Liver (tissue), 9 donors: Measurements from ENCODE around the gene LBX1. TPM values are rescaled to one million over a fixed set of nuclear protein-coding genes. Genes with fewer than 3 reads are reported as not detected.

Source experiments
- DNase-seq: peaks from one replicate; pipeline ENCODE4 v3.0.0-alpha.2; 2017; ENCODE audit warnings: low spot score
- H3K27ac ChIP-seq, 2 donors: one replicate each; pipeline ENCODE4 v1.7.0; 2013; ENCODE audit warnings: inconsistent platforms in 2 of 2, low read length in 2 of 2, control low read depth in 1 of 2, low read depth in 1 of 2, mild to moderate bottlenecking in 1 of 2
- H3K27me3 ChIP-seq, 4 donors: one replicate each; pipeline versions ENCODE4 v1.6.1 to v1.7.0; 2013; ENCODE audit warnings: low read length in 3 of 4, inconsistent platforms in 1 of 4, mild to moderate bottlenecking in 1 of 4, moderate library complexity in 1 of 4; ENCODE audit not compliant: control insufficient read depth in 4 of 4, insufficient read depth in 4 of 4
- H3K36me3 ChIP-seq, 4 donors: one replicate each; pipeline versions ENCODE4 v1.6.1 to v1.7.0; 2013; ENCODE audit warnings: low read length in 3 of 4, mild to moderate bottlenecking in 3 of 4, low read depth in 1 of 4, moderate library complexity in 1 of 4; ENCODE audit not compliant: control insufficient read depth in 4 of 4, insufficient read depth in 3 of 4
- H3K4me1 ChIP-seq, 4 donors: one replicate each; pipeline versions ENCODE4 v1.6.1 to v1.7.0; 2013; ENCODE audit warnings: low read length in 3 of 4, mild to moderate bottlenecking in 3 of 4, moderate library complexity in 1 of 4; ENCODE audit not compliant: control insufficient read depth in 4 of 4, insufficient read depth in 4 of 4
- H3K4me3 ChIP-seq, 3 donors: one replicate each; pipeline versions ENCODE4 v1.6.1 to v1.7.0; 2013; ENCODE audit warnings: low read length in 3 of 3, control low read depth in 1 of 3, low read depth in 1 of 3, mild to moderate bottlenecking in 1 of 3
- H3K9ac ChIP-seq, 2 donors: one replicate each; pipeline ENCODE4 v1.7.0; 2013; ENCODE audit warnings: low read length in 2 of 2, mild to moderate bottlenecking in 2 of 2, moderate library complexity in 2 of 2, control low read depth in 1 of 2, low read depth in 1 of 2
- H3K9me3 ChIP-seq, 4 donors: one replicate each; pipeline versions ENCODE4 v1.6.1 to v1.7.0; 2013; ENCODE audit warnings: low read length in 3 of 4; ENCODE audit not compliant: control insufficient read depth in 4 of 4
- ATF3 ChIP-seq: IDR thresholded peaks from 2 replicates; pipeline ENCODE4 v1.6.1; 2016; ENCODE audit warnings: antibody characterized with exemption
- CTCF ChIP-seq: fragments of 150-350 bp; IDR thresholded peaks from 2 replicates; pipeline ENCODE4 v1.5.1; 2017; ENCODE audit warnings: improper control_type of control experiment, low read depth, low read length; ENCODE audit not compliant: missing input control
- EGR1 ChIP-seq, 2 donors: IDR thresholded peaks; 2 replicates each; pipeline ENCODE4 v1.6.1; 2016 to 2018; ENCODE audit warnings: antibody characterized with exemption in 2 of 2, low read depth in 2 of 2
- FOXA1 ChIP-seq: IDR thresholded peaks from 2 replicates; pipeline ENCODE4 v1.6.1; 2016; ENCODE audit warnings: antibody characterized with exemption
- FOXA2 ChIP-seq: IDR thresholded peaks from 2 replicates; pipeline ENCODE4 v1.6.1; 2016; ENCODE audit warnings: antibody characterized with exemption
- GABPA ChIP-seq, 2 donors: IDR thresholded peaks in 1 of 2; conservative IDR thresholded peaks in 1 of 2; 2 replicates each; pipeline ENCODE4 v1.6.1; 2016; ENCODE audit warnings: antibody characterized with exemption in 2 of 2, mild to moderate bottlenecking in 1 of 2, moderate library complexity in 1 of 2
- HNF4A ChIP-seq, 2 donors: conservative IDR thresholded peaks; 2 replicates each; pipeline ENCODE4 v1.6.1; 2016; ENCODE audit warnings: antibody characterized with exemption in 2 of 2, mild to moderate bottlenecking in 2 of 2
- HNF4G ChIP-seq: IDR thresholded peaks from 2 replicates; pipeline ENCODE4 v1.6.1; 2016; ENCODE audit warnings: antibody characterized with exemption
- MAX ChIP-seq: IDR thresholded peaks from 2 replicates; pipeline ENCODE4 v1.6.1; 2016; ENCODE audit warnings: antibody characterized with exemption
- NR2F2 ChIP-seq: IDR thresholded peaks from 2 replicates; pipeline ENCODE4 v1.6.1; 2016; ENCODE audit warnings: antibody characterized with exemption
- RAD21 ChIP-seq, 2 donors: IDR thresholded peaks; 2 replicates each; pipeline ENCODE4 v1.6.1; 2016; ENCODE audit warnings: antibody characterized with exemption in 2 of 2, mild to moderate bottlenecking in 2 of 2
- REST ChIP-seq: IDR thresholded peaks from 2 replicates; pipeline ENCODE4 v1.6.1; 2016; ENCODE audit warnings: antibody characterized with exemption, mild to moderate bottlenecking
- RXRA ChIP-seq, 2 donors: IDR thresholded peaks; 2 replicates each; pipeline ENCODE4 v1.6.1; 2017 to 2018; ENCODE audit warnings: antibody characterized with exemption in 2 of 2, mild to moderate bottlenecking in 1 of 2
- SP1 ChIP-seq: IDR thresholded peaks from 2 replicates; pipeline ENCODE4 v1.6.1; 2018; ENCODE audit warnings: antibody characterized with exemption, mild to moderate bottlenecking
- TAF1 ChIP-seq: conservative IDR thresholded peaks from 2 replicates; pipeline ENCODE4 v1.6.1; 2016; ENCODE audit warnings: antibody characterized with exemption, mild to moderate bottlenecking
- YY1 ChIP-seq: IDR thresholded peaks from 2 replicates; pipeline ENCODE4 v1.6.1; 2016; ENCODE audit warnings: antibody characterized with exemption, mild to moderate bottlenecking
- ZBTB33 ChIP-seq: IDR thresholded peaks from 2 replicates; pipeline ENCODE4 v1.6.1; 2016; ENCODE audit warnings: antibody characterized with exemption
- WGBS: extraction: QIAGEN DNeasy Blood & Tissue Kit; methylation state at CpG from one replicate; pipeline ENCODE4 v1.1.7; 2013; 5-methylcytosine and 5-hydroxymethylcytosine counted together
- polyA plus RNA-seq, 2 donors: library from polyadenylated mRNA; stranded (reverse) in 1 of 2; unstranded in 1 of 2; fragments of 200-250 nt in 1 of 2; fragments of >200 nt in 1 of 2; fragmentation: Nextera tagmentation in 1 of 2; extraction: Ambion mirVana in 1 of 2; gene quantifications; one replicate each; pipeline versions ENCODE4 v1.2.1 to v1.2.3, GENCODE V29; 2013 to 2015
- total RNA-seq, 2 donors: library from RNA; depleted of rRNA; stranded (reverse); fragments of >200 nt; gene quantifications; one replicate each; pipeline ENCODE4 v1.2.3, GENCODE V29; 2014
- donor health status: healthy.
- donor health status: healthy.
- donor health status: healthy.
- donor health status: healthy.
- donor health status: healthy.

LBX1 gene
- total and polyA plus RNA-seq, 4 donors, result not detected

- no peak for DNase-seq
- no peaks in the 10 kb centered on the region for H3K36me3 ChIP-seq
- no peak overlapping the region for H3K4me3 ChIP-seq
- no peaks in the 10 kb centered on the region for H3K4me1 ChIP-seq
- no peak overlapping the region for H3K27ac ChIP-seq
- peaks cover 0 to 3% (median 2%) of the 10 kb centered on the region in 4 donors for H3K27me3 ChIP-seq
- peaks cover 0 to 2% (median 1%) of the 10 kb centered on the region in 4 donors for H3K9me3 ChIP-seq
- no peak overlapping the region for H3K9ac ChIP-seq
- WGBS, result 65% methylated on average over 11 of the region's 11 CpGs
- no peak for TF ChIP-seq HNF4G
- no peak for TF ChIP-seq REST
- no peak for TF ChIP-seq SP1
- no peak for TF ChIP-seq RXRA (IDR thresholded peaks at IDR 0.05)
- no peak for TF ChIP-seq GABPA (IDR thresholded peaks at IDR 0.05 in 1 of 2, conservative IDR thresholded peaks at IDR 0.05 in 1 of 2)
- TF ChIP-seq MAX, result no peak
- TF ChIP-seq FOXA1, result no peak
- no peak for TF ChIP-seq YY1
- TF ChIP-seq FOXA2, result no peak
- no peak for TF ChIP-seq EGR1 (IDR thresholded peaks at IDR 0.05; ENCODE audit: low read depth in 2 of 2)
- TF ChIP-seq TAF1, result no peak
- TF ChIP-seq NR2F2, result no peak
- TF ChIP-seq CTCF, result no peak
- TF ChIP-seq ZBTB33, result no peak
Measured at GRCh38 chr10:101263150-101263752, 34.0 kb upstream of the LBX1 start.

- Histone ChIP-seq H3K27me3 (peaks cover 0 to 3% (median 2%) of the 10 kb centered on the region in 4 donors), H3K9me3 (peaks cover 0 to 6% (median 4%) of the 10 kb centered on the region in 4 donors), H3K27ac (no peak overlapping the region), H3K36me3 (no peaks in the 10 kb centered on the region), H3K4me3 (no peak overlapping the region), H3K4me1 (no peaks in the 10 kb centered on the region), H3K9ac (no peak overlapping the region)
- DNase-seq, result no peak
- 52% methylated on average over 9 of the region's 9 CpGs for WGBS
- no peak for TF ChIP-seq MAX
- TF ChIP-seq ZBTB33, result no peak
- TF ChIP-seq HNF4A (conservative IDR thresholded peaks at IDR 0.05), result no peak
- TF ChIP-seq ATF3, result no peak
- TF ChIP-seq SP1, result no peak
- TF ChIP-seq RAD21 (IDR thresholded peaks at IDR 0.05), result no peak
- no peak for TF ChIP-seq CTCF
- no peak for TF ChIP-seq RXRA (IDR thresholded peaks at IDR 0.05)
Measured at GRCh38 chr10:101262147-101262546, 32.9 kb upstream of the LBX1 start.
